ENCODE data around the gene HSP90AB1. TPM values are rescaled to one million over a fixed set of nuclear protein-coding genes. Genes with fewer than 3 reads are reported as not detected.

Gene HSP90AB1
- total and polyA plus RNA-seq, 9 of the 15 experiments (the other 6 are each of a cell fraction or from before 2014, with no cell fraction given) = 1,780 to 3,358 (median 2,262) TPM

DNA sequence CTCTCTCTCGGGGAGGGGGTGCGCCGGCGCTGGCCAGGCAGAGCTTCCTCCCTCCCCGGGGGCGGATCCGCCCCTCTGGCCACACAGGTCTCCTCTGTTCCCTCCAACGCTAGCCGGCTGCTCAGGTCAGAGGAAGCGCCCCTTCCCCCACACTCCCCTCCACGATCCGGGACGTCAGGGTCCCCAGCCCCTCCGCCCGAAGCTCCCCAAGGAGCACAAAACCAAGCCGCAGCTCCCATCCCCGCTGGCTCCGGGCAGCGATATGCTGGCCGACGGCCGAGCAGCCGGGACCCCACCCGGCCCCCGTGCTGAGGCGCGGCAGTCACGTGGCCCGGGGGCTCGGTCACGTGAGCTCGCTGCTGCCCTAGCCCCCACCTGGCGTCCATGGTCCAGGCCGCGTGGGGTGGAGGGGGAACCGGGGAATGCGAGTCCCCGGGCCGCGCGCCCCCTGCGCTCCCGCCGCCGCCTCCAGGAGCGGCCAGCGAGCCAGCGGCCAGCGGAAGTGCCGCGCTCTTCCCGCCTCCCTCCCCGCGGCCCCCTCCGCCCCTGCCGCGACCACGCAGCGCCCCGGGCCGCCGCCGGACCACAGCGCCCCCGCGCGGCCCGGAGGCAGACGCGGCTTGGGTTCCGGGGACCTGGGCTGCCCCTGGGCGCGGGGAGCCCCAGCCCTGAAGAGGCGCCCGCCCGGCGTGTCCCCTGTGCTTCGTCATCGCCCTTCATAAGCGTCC is 10.3 kb downstream of the HSP90AB1 start, which contains the start of gene SLC35B2 (continued):
- TF ChIP-seq DNMT1 (IDR thresholded peaks at IDR 0.05) = no peak
- TF ChIP-seq, protein P1, sequence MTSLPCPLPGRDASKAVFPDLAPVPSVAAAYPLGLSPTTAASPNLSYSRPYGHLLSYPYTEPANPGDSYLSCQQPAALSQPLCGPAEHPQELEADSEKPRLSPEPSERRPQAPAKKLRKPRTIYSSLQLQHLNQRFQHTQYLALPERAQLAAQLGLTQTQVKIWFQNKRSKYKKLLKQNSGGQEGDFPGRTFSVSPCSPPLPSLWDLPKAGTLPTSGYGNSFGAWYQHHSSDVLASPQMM (CRISPR knock-in tag; IDR thresholded peaks at IDR 0.05) = no peak
- TF ChIP-seq ZNF408 (CRISPR knock-in tag; IDR thresholded peaks at IDR 0.05; ENCODE audit: low read depth) = no peak
- no peak; the same call in 1 of the 2 replicates for TF ChIP-seq NCOR1 (IDR thresholded peaks at IDR 0.05)
- peak; percentile 74; the same call in 1 of the 2 replicates for TF ChIP-seq DPF2 (IDR thresholded peaks at IDR 0.05)
- no peak for TF ChIP-seq ZNF445 (CRISPR knock-in tag; IDR thresholded peaks at IDR 0.05; ENCODE audit: low read depth)
- TF ChIP-seq SMAD1 (IDR thresholded peaks at IDR 0.05; ENCODE audit: low read depth, low read length, partially characterized antibody) = no peak
- TF ChIP-seq, protein P2, sequence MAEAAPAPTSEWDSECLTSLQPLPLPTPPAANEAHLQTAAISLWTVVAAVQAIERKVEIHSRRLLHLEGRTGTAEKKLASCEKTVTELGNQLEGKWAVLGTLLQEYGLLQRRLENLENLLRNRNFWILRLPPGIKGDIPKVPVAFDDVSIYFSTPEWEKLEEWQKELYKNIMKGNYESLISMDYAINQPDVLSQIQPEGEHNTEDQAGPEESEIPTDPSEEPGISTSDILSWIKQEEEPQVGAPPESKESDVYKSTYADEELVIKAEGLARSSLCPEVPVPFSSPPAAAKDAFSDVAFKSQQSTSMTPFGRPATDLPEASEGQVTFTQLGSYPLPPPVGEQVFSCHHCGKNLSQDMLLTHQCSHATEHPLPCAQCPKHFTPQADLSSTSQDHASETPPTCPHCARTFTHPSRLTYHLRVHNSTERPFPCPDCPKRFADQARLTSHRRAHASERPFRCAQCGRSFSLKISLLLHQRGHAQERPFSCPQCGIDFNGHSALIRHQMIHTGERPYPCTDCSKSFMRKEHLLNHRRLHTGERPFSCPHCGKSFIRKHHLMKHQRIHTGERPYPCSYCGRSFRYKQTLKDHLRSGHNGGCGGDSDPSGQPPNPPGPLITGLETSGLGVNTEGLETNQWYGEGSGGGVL (CRISPR knock-in tag; IDR thresholded peaks at IDR 0.05) = no peak
- no peak for TF ChIP-seq ZNF436 (CRISPR knock-in tag; IDR thresholded peaks at IDR 0.05)
- TF ChIP-seq TAF7 (tag; IDR thresholded peaks at IDR 0.05) = 0 out of 2 replicates have a peak, but pooled peaks have one; percentile 4
- TF ChIP-seq SP2 (IDR thresholded peaks at IDR 0.05; ENCODE audit: extremely low read depth, low read depth, low read length, poor library complexity, severe bottlenecking) = peak; percentile 74
- TF ChIP-seq TEAD4 (IDR thresholded peaks at IDR 0.05; ENCODE audit: low read length) = no peak
- no peak for TF ChIP-seq TEAD4 (CRISPR knock-in tag; IDR thresholded peaks at IDR 0.05; ENCODE audit: borderline replicate concordance)
- 0 out of 2 replicates have a peak, but pooled peaks have one; percentile 65 for TF ChIP-seq ETV5 (CRISPR knock-in tag; IDR thresholded peaks at IDR 0.05; ENCODE audit: low read depth)
- TF ChIP-seq, protein P3, sequence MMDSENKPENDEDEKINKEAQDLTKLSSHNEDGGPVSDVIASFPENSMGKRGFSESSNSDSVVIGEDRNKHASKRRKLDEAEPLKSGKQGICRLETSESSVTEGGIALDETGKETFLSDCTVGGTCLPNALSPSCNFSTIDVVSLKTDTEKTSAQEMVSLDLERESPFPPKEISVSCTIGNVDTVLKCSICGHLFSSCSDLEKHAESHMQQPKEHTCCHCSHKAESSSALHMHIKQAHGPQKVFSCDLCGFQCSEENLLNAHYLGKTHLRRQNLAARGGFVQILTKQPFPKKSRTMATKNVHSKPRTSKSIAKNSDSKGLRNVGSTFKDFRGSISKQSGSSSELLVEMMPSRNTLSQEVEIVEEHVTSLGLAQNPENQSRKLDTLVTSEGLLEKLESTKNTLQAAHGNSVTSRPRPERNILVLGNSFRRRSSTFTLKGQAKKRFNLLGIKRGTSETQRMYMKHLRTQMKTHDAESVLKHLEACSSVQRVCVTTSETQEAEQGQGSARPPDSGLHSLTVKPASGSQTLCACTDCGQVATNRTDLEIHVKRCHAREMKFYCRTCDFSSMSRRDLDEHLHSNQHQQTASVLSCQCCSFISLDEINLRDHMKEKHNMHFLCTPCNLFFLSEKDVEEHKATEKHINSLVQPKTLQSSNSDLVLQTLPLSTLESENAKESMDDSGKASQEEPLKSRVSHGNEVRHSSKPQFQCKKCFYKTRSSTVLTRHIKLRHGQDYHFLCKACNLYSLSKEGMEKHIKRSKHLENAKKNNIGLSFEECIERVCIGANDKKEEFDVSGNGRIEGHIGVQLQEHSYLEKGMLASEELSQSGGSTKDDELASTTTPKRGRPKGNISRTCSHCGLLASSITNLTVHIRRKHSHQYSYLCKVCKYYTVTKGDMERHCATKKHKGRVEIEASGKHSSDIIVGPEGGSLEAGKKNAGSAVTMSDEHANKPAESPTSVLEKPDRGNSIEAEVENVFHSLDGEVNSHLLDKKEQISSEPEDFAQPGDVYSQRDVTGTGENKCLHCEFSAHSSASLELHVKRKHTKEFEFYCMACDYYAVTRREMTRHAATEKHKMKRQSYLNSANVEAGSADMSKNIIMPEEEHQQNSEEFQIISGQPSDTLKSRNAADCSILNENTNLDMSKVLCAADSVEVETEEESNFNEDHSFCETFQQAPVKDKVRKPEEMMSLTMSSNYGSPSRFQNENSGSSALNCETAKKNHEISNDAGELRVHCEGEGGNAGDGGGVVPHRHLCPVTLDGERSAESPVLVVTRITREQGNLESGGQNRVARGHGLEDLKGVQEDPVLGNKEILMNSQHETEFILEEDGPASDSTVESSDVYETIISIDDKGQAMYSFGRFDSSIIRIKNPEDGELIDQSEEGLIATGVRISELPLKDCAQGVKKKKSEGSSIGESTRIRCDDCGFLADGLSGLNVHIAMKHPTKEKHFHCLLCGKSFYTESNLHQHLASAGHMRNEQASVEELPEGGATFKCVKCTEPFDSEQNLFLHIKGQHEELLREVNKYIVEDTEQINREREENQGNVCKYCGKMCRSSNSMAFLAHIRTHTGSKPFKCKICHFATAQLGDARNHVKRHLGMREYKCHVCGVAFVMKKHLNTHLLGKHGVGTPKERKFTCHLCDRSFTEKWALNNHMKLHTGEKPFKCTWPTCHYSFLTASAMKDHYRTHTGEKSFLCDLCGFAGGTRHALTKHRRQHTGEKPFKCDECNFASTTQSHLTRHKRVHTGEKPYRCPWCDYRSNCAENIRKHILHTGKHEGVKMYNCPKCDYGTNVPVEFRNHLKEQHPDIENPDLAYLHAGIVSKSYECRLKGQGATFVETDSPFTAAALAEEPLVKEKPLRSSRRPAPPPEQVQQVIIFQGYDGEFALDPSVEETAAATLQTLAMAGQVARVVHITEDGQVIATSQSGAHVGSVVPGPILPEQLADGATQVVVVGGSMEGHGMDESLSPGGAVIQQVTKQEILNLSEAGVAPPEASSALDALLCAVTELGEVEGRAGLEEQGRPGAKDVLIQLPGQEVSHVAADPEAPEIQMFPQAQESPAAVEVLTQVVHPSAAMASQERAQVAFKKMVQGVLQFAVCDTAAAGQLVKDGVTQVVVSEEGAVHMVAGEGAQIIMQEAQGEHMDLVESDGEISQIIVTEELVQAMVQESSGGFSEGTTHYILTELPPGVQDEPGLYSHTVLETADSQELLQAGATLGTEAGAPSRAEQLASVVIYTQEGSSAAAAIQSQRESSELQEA (IDR thresholded peaks at IDR 0.05; ENCODE audit: low read depth) = peak; percentile 64; the same call in 1 of the 2 replicates

All from K562 (cell line).